Right renal pelvis (tissue), 4 donors: Measurements from ENCODE around the gene APBB2. TPM values are rescaled to one million over a fixed set of nuclear protein-coding genes. Genes with fewer than 3 reads are reported as not detected.

ENCODE experiments used
- DNase-seq, 4 donors: peaks; one replicate each; pipeline ENCODE4 v3.0.0-alpha.2; 2013; ENCODE audit warnings: low read depth in 4 of 4, low spot score in 3 of 4, missing footprints in 1 of 4
- polyA plus RNA-seq, 4 donors: library from polyadenylated mRNA; unstranded; fragments of 120-200 nt; gene quantifications; one replicate each; pipeline ENCODE4 v1.2.1, GENCODE V29; 2013; ENCODE audit not compliant: insufficient read length in 4 of 4

APBB2 gene
- polyA plus RNA-seq, 4 donors = 43.8 to 55.1 (median 52.6) TPM

- DNase-seq = no peak
Measured at GRCh38 chr4:40954088-40954668, 260.2 kb downstream of the APBB2 start.

GRCh38 chr4:40953283-40954087, 260.9 kb downstream of the APBB2 start:
- DNase-seq = peak in 1 of 4 donors; percentile 34

- no peak for DNase-seq
Measured at GRCh38 chr4:40952672-40953071, 261.7 kb downstream of the APBB2 start.

DNA sequence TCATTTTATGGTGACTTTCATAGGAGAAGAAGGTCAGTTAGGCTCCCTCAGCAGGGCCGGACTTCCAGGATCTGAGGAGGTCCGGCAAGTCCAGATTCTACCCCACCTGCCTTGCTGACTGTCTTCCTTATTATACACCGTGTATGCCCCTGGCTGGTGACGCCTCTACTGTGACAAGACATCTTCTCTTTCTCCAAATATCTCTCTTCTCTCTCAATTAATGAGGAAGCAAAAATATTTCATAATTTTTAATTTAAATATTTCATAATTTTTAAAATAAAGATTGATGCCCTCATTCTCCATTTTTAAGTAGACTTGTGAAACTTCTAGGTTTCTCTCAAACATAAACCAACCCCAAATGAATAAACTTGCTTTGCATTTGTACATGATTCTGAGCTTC, 262.1 kb downstream of the APBB2 start:
- no peak for DNase-seq

DNA sequence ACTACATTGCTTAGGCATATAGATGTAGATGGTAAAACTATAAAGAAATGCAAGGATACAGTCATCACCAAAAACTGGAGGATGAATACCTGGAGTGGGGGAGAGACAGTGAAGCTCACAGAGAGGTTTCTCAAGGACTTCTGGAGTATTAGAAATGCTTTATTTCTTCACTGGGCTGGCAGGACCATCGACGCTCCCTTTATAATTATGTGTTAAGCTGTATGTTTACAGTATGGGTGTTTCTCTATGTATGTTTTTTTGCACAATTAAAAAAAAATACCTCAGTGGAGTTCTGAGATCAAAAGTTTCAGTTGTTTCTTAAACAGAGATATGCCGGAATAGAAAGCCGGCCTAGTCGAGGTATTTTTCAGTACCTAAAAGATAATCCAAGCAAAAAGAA, 263.3 kb downstream of the APBB2 start:
- no peak for DNase-seq

GRCh38 chr4:40949358-40950100, 264.8 kb downstream of the APBB2 start:
- no peak for DNase-seq

DNA sequence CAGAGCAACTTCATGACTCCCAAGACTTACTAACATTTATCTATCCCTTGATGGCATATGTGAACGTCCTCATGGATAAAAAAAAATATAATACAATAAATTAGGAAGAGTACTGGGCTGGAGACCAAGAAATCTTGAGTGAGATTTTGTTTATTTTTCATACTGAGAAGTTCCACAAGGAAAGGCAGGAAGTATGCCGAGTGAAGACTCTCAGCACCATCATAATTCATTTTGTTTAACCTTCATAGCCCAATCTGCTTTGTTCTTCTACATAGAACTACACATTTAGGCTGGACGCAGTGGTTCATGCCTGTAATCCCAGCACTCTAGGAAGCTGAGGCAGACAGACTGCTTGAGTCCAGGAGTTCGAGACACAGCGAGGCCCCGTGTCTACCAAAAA, 266.3 kb downstream of the APBB2 start:
- no peak for DNase-seq

- DNase-seq = no peak
Measured at GRCh38 chr4:40946652-40947051, 267.7 kb downstream of the APBB2 start.

GRCh38 chr4:40940756-40941155, 273.6 kb downstream of the APBB2 start:
- no peak for DNase-seq

DNA sequence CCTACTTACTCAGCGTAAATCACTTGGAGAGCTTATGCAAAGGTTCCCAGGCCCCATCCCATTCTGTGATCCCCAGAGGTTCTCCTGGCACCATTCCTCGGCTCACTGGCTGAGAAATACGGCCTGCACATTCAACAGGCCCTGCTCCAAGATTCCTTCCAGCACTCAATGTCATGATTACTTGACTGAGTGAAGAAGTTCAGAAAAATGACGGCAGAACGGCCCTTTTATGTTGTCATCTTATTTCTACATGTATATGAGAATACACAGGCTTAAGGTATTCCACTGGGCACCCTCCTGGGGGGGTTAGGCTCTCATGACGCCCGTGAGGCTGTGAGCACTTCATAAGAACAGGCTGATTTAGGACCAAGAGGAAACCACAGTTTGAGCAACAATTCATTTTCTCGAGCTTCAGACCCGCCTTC, 274.0 kb downstream of the APBB2 start:
- DNase-seq = no peak

- DNase-seq = no peak
Measured at GRCh38 chr4:40939856-40940255, 274.5 kb downstream of the APBB2 start.

DNA sequence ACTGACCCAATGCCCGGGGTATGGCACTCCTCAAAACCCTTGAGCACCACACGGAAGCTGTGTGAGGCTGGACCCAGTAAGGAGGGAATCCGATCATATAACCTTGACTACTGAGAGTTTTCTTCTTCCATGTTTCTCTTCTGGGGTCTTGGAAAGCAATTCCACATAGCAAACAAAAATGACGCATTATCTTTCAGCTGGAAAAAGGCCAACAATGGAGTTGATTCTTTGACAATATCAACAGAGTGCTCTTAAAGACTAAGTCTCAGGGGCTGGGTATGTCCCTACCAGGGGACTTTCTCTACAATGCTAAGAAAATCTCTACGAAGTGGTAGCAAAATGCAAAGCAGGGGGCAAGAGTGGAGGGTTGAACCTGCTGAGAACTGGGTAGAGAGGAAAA, 276.0 kb downstream of the APBB2 start:
- DNase-seq = no peak

DNA sequence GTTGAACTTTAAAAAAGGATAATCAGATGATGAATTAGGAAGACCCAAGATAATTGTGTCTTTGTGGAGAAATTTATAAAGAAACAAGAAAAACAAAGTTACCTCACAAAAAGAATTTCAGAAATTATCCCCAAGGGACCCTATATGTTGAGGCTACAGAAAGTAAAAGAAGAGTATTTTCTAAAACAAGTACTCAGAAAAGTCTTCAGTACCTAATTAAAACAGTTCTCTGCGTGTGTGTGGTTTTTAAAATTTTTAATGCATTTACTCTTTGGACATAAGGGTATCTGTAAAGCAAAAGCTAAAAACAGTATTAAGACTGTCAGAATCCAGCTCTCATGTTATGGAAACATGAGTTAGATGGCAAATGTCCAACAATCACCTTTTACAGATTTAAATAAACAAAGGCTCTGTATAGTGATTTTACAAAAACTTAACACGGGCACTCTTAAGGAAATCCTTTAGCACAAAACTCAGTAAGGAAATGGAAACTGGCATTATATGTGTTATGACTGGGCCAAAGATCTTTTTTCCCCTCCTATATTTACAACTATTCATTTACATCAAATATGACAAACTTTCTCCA, 277.1 kb downstream of the APBB2 start:
- no peak for DNase-seq

- DNase-seq = no peak
Measured at GRCh38 chr4:40934676-40935075, 279.7 kb downstream of the APBB2 start.

DNA sequence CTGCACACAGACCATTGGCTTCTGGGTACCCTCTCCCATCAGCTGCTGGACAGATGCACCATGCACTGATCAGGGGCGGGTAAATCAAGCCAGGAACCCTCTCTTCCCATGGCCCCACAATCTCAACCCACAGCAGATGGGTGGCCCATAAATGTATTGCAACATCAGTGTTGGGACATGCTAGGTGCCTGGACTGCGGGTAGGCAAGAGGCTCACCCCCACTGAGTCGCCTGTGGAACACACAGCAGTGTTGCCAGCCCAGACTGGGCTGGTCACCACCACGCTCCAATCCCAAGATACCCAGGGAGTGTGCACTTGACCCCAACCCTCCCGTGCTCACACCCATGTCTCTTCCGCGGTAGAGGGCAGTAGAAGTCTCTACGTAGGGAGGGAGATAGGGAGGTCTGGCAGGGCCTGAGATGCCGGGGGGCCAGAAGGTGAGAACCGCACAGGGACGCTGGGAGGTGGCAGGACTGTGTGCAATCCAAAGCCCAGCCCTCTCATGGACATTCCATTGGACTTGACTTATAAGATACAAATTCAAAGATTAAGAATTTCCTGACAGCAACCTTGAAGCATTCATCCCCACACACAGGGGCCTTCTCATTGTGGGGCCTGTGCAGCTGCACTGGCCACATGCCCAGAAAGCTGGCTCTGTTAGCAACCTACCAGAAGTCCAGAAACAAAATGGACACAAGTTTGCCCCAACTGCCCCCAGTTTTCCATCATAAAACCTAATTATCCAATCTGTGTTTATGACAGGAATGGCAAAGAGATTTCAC, 280.9 kb downstream of the APBB2 start:
- DNase-seq = no peak

- DNase-seq = no peak
Measured at GRCh38 chr4:40931841-40932240, 282.5 kb downstream of the APBB2 start.

DNA sequence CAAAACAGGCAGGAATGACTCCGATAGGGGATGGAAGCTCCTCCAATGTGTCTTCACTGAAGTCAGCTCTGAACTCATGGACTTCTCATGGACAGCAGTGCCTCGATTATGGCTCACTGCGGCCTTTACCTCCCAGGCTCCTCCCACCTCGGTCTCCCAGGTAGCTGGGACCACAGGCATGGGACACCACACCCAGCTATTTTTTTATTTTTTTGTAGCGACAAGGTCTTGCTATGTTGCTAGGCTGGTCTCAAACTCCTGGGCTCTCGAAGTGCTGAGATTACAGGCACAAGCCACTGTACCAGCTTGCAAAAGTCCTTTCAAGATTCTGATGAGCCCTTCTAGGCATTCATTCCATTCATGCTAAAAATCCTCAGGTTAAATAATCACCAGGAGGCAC, 283.1 kb downstream of the APBB2 start:
- DNase-seq = no peak

DNA sequence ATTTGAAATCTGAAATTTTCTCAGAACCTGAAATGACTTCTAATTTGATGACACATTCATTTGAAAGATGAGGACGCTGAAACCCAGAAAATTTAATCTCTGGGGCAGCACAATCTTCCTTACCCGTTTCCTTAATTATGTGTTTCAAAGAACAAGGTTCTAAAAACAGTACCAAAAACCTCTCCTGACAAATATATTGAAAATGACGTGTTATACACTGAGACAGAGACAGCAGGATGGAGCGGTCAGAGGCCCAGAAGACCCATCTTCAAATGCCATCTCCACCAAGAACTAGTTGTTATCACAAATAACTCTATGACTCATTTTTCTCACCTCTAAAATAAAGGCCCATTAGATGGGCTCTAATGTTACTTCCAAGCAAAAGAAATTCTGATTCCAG, 287.3 kb downstream of the APBB2 start:
- DNase-seq = no peak

- DNase-seq = no peak
Measured at GRCh38 chr4:40924793-40925117, 289.6 kb downstream of the APBB2 start.

- no peak for DNase-seq
Measured at GRCh38 chr4:40924096-40924792, 290.1 kb downstream of the APBB2 start.
